DND-41 (cell line): Measurements from ENCODE around the gene NHERF2.

Experiments
- ATAC-seq: fragments of 200-7000 bp; cut with Tn5 transposase; 3 replicates; pipeline ENCODE4 v1.9.1; 2021; ENCODE audit warnings: low read depth; ENCODE audit not compliant: insufficient read depth
- DNase-seq: peaks from one replicate; pipeline ENCODE4 v3.0.0-alpha.2; 2020
- H2AFZ ChIP-seq: 2 replicates; pipeline ENCODE4 v1.6.0; 2012; ENCODE audit warnings: low read depth, low read length
- H3K27ac ChIP-seq: 2 replicates; pipeline ENCODE4 v1.5.1; 2012; ENCODE audit warnings: low read length, inconsistent platforms
- H3K27me3 ChIP-seq: fragments of 200-600 bp; sonication (generic); 2 replicates; pipeline ENCODE4 v1.6.0; 2012; ENCODE audit warnings: low read length, mild to moderate bottlenecking, inconsistent platforms; ENCODE audit not compliant: insufficient read depth, poor library complexity
- H3K36me3 ChIP-seq: 2 replicates; pipeline ENCODE4 v1.5.1; 2012; ENCODE audit warnings: low read length, inconsistent platforms; ENCODE audit not compliant: insufficient read depth
- H3K4me1 ChIP-seq: 2 replicates; pipeline ENCODE4 v1.5.1; 2012; ENCODE audit warnings: mild to moderate bottlenecking, low read length; ENCODE audit not compliant: insufficient read depth
- H3K4me2 ChIP-seq: 2 replicates; pipeline ENCODE4 v1.6.0; 2012; ENCODE audit warnings: mild to moderate bottlenecking, moderate library complexity, low read length, inconsistent platforms; ENCODE audit not compliant: insufficient read depth
- H3K4me3 ChIP-seq, 2 experiments: fragments of 200-600 bp in 1 of 2; shearing (Covaris generic) in 1 of 2; 2 replicates each; pipeline ENCODE4 v1.5.1; 2012 to 2016; ENCODE audit warnings: inconsistent platforms in 2 of 2, low read length in 2 of 2, mild to moderate bottlenecking in 2 of 2, low read depth in 1 of 2, moderate library complexity in 1 of 2
- H3K79me2 ChIP-seq: 2 replicates; pipeline ENCODE4 v1.6.0; 2012; ENCODE audit warnings: low read length, inconsistent platforms; ENCODE audit not compliant: insufficient read depth
- H3K9ac ChIP-seq: 2 replicates; pipeline ENCODE4 v1.6.0; 2012; ENCODE audit warnings: low read depth, mild to moderate bottlenecking, inconsistent platforms, low read length, moderate library complexity
- H3K9me3 ChIP-seq: 2 replicates; pipeline ENCODE4 v1.5.1; 2012; ENCODE audit warnings: low read length, moderate library complexity, mild to moderate bottlenecking, inconsistent platforms; ENCODE audit not compliant: insufficient read depth, severe bottlenecking
- H4K20me1 ChIP-seq: 2 replicates; pipeline ENCODE4 v1.6.0; 2012; ENCODE audit warnings: low read length; ENCODE audit not compliant: insufficient read depth
- EZH2 ChIP-seq: IDR thresholded peaks from 3 replicates; pipeline ENCODE4 v1.6.1; 2012; ENCODE audit warnings: borderline replicate concordance, low read depth, mild to moderate bottlenecking, moderate library complexity, low read length, inconsistent platforms; ENCODE audit not compliant: severe bottlenecking
- TF ChIP-seq, protein P1 (sequence below): IDR thresholded peaks from 2 replicates; pipeline ENCODE4 v1.5.1; 2012; ENCODE audit warnings: borderline replicate concordance, low read length, moderate library complexity, mild to moderate bottlenecking; ENCODE audit not compliant: poor library complexity, severe bottlenecking; ENCODE audit errors: extremely low read depth

Gene NHERF2

GRCh38 chr16:2042986-2043666, 16.4 kb downstream of the NHERF2 start:
- Histone ChIP-seq H2AFZ (no peak overlapping the region), H3K36me3 (peaks cover 30% of the 10 kb centered on the region), H4K20me1 (0 out of 2 replicates have a peak, but pooled peaks cover 2% of the 10 kb centered on the region), H3K9ac (no peak overlapping the region), H3K4me1 (peaks cover 17% of the 10 kb centered on the region), H3K27me3 (no peaks in the 10 kb centered on the region), H3K4me2 (no peak overlapping the region), H3K27ac (no peak overlapping the region), H3K9me3 (no peaks in the 10 kb centered on the region), H3K4me3 (no peak overlapping the region), H3K79me2 (peaks cover 21% of the 10 kb centered on the region)
- no peak for DNase-seq
- TF ChIP-seq EZH2, result no peak
- TF ChIP-seq, protein P1, sequence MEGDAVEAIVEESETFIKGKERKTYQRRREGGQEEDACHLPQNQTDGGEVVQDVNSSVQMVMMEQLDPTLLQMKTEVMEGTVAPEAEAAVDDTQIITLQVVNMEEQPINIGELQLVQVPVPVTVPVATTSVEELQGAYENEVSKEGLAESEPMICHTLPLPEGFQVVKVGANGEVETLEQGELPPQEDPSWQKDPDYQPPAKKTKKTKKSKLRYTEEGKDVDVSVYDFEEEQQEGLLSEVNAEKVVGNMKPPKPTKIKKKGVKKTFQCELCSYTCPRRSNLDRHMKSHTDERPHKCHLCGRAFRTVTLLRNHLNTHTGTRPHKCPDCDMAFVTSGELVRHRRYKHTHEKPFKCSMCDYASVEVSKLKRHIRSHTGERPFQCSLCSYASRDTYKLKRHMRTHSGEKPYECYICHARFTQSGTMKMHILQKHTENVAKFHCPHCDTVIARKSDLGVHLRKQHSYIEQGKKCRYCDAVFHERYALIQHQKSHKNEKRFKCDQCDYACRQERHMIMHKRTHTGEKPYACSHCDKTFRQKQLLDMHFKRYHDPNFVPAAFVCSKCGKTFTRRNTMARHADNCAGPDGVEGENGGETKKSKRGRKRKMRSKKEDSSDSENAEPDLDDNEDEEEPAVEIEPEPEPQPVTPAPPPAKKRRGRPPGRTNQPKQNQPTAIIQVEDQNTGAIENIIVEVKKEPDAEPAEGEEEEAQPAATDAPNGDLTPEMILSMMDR, result no peak
- ATAC-seq, result no peak

DNA sequence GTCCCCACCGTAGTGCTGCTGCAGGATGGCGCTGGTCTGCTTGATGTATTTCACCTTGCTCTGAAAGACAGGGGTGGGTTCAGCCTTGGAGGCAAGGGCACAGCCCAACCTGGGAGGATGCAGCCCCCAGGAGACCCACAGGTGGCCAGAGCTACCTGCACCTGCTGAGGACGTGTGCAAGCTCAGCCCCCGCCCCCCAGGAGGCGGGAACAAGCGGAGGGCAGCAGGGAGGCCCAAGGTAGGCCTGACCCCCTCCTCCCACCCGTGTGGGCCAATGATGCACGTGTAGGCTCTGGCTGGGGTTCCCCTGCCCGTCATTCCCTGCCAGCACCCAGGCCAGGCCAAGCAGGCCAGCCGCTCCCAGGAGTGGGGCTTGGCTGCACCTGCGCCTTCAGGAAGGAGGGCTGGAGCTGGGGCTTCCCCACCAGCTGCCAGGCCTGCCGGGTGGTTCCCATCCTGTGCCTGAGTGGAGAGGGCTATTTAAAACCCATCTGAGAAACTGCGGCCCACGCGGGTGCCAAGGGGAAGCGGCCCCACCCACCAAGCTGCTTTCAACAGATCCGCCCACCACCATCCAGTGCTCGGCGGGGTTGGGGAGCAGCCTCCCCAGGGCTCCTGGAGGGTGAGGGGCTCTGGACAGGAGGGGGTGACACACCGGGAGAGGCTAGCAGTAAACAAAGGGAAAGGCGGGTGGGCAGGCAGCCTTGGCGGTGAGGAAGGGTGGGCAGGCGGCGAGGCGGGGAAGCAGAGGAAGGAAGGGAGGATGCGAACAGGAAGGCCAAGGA, 17.2 kb downstream of the NHERF2 start:
- no peak for TF ChIP-seq EZH2
- TF ChIP-seq, protein P1, result no peak
- peaks cover 22% of the 10 kb centered on the region for H3K4me1 ChIP-seq
- no peak overlapping the region for H3K27ac ChIP-seq
- DNase-seq (no peak), ATAC-seq (no peak)
- no peak overlapping the region for H3K4me3 ChIP-seq
- no peak overlapping the region for H3K9ac ChIP-seq
- 0 out of 2 replicates have a peak, but pooled peaks cover 2% of the 10 kb centered on the region for H4K20me1 ChIP-seq
- H3K4me2 ChIP-seq, result no peak overlapping the region
- no peaks in the 10 kb centered on the region for H3K9me3 ChIP-seq
- H2AFZ ChIP-seq, result no peak overlapping the region
- H3K79me2 ChIP-seq, result peaks cover 29% of the 10 kb centered on the region
- no peaks in the 10 kb centered on the region for H3K27me3 ChIP-seq
- peaks cover 30% of the 10 kb centered on the region for H3K36me3 ChIP-seq

DNA sequence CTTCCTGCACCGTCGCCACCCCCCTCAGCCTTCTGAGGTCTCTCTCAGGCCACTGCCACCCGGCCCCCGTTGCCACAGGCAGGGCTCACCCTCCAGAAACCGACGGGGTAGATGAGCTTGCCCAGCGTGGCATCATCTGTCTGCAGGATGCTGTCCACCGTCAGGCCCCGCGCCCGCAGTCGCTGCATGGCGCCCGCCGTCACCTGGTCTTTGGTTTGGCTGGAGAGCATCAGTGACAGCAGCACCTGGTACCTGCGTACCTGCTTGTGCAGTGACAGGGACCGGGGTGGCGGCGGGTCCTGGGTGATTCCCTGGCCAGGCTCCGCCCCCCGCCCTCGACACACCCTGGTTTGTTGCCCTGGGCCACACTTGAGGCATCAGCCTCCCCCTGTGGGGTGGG, 17.8 kb downstream of the NHERF2 start:
- TF ChIP-seq, protein P1, result no peak
- no peak for TF ChIP-seq EZH2
- peaks cover 29% of the 10 kb centered on the region for H3K4me1 ChIP-seq
- no peak for ATAC-seq
- H2AFZ ChIP-seq, result no peak overlapping the region
- H3K9ac ChIP-seq, result no peak overlapping the region
- no peaks in the 10 kb centered on the region for H3K27me3 ChIP-seq
- no peak overlapping the region for H3K27ac ChIP-seq
- H3K4me2 ChIP-seq, result no peak overlapping the region
- H3K4me3 ChIP-seq, result no peak overlapping the region
- DNase-seq, result no peak
- 0 out of 2 replicates have a peak, but pooled peaks cover 2% of the 10 kb centered on the region for H4K20me1 ChIP-seq
- H3K36me3 ChIP-seq, result peaks cover 30% of the 10 kb centered on the region
- H3K79me2 ChIP-seq, result peaks cover 35% of the 10 kb centered on the region
- no peaks in the 10 kb centered on the region for H3K9me3 ChIP-seq
